CD4-positive, alpha-beta memory T cell (primary cell): ENCODE measurements around the gene CLIC3. TPM values are rescaled to one million over a fixed set of nuclear protein-coding genes. Genes with fewer than 3 reads are reported as not detected.

Source experiments
- CTCF ChIA-PET: fragments of 350-600 bp; sonication (Branson Sonifier 250); formaldehyde crosslinking; loops from one replicate; lab custom pipeline; 2021; ENCODE audit warnings: inconsistent platforms; ENCODE audit not compliant: partially characterized antibody; lab: Charles Lee
- POLR2A ChIA-PET: fragments of 350-600 bp; sonication (Branson Sonifier 250); formaldehyde crosslinking; loops from one replicate; lab custom pipeline; 2021; ENCODE audit not compliant: partially characterized antibody; lab: Charles Lee
- DNase-seq, 5 donors: peaks; one replicate each; pipeline versions ENCODE4 v3.0.0 to v3.0.0-alpha.2; 2020 to 2022; ENCODE audit warnings: mixed read lengths in 1 of 5
- H3K27ac ChIP-seq: one replicate; pipeline ENCODE4 v1.7.0; 2013; ENCODE audit warnings: low read depth, low read length
- H3K27me3 ChIP-seq: 2 replicates; pipeline ENCODE4 v1.7.0; 2013; ENCODE audit warnings: mild to moderate bottlenecking, low read length, moderate library complexity; ENCODE audit not compliant: insufficient read depth
- H3K36me3 ChIP-seq: 2 replicates; pipeline ENCODE4 v1.7.0; 2013; ENCODE audit warnings: mild to moderate bottlenecking, low read length, moderate library complexity; ENCODE audit not compliant: insufficient read depth
- H3K4me1 ChIP-seq: 2 replicates; pipeline ENCODE4 v1.7.0; 2013; ENCODE audit warnings: mild to moderate bottlenecking, low read length, moderate library complexity; ENCODE audit not compliant: insufficient read depth
- H3K4me3 ChIP-seq, 2 donors: one replicate each; pipeline ENCODE4 v1.7.0; 2013; ENCODE audit warnings: low read length in 2 of 2, mild to moderate bottlenecking in 1 of 2
- H3K9me3 ChIP-seq, 2 donors: one replicate each; pipeline ENCODE4 v1.7.0; 2013; ENCODE audit warnings: low read length in 2 of 2, control low read depth in 1 of 2; ENCODE audit not compliant: control insufficient read depth in 1 of 2
- H3K27ac Mint-ChIP-seq, 7 donors: one replicate each; pipeline ENCODE4 v1.8.0; 2020 to 2021; ENCODE audit warnings: mixed read lengths in 7 of 7, mild to moderate bottlenecking in 6 of 7, inconsistent platforms in 3 of 7, moderate library complexity in 3 of 7
- H3K27me3 Mint-ChIP-seq, 2 donors: one replicate each; pipeline ENCODE4 v1.8.0; 2020 to 2021; ENCODE audit warnings: mixed read lengths in 2 of 2
- H3K36me3 Mint-ChIP-seq, 2 donors: one replicate each; pipeline ENCODE4 v1.8.0; 2020 to 2021; ENCODE audit warnings: mixed read lengths in 2 of 2, inconsistent platforms in 1 of 2, mild to moderate bottlenecking in 1 of 2
- H3K4me1 Mint-ChIP-seq, 4 donors: one replicate each; pipeline ENCODE4 v1.8.0; 2020 to 2021; ENCODE audit warnings: mixed read lengths in 4 of 4, mild to moderate bottlenecking in 1 of 4
- H3K4me3 Mint-ChIP-seq, 8 donors: one replicate each; pipeline ENCODE4 v1.8.0; 2020 to 2021; ENCODE audit warnings: mixed read lengths in 8 of 8, mild to moderate bottlenecking in 7 of 8, moderate library complexity in 6 of 8, inconsistent platforms in 3 of 8
- H3K9me3 Mint-ChIP-seq, 8 donors: one replicate each; pipeline ENCODE4 v1.8.0; 2020 to 2021; ENCODE audit warnings: mixed read lengths in 8 of 8, mild to moderate bottlenecking in 5 of 8, inconsistent platforms in 3 of 8, moderate library complexity in 1 of 8
- intact Hi-C: fragments of 100-400 bp; cut with micrococcal nuclease; formaldehyde crosslinking; loops from one replicate; pipeline ENCODE4 v1.15.1; 2023
- polyA plus RNA-seq, 2 donors: library from polyadenylated mRNA; unstranded; fragments of 300-500 nt; fragmentation: Illumina TruSeq; gene quantifications; one replicate each; pipeline ENCODE4 v1.2.3, GENCODE V29; 2021
- total RNA-seq, 2 experiments: library from RNA; stranded (reverse); gene quantifications; one replicate each; pipeline ENCODE4 v1.2.3, GENCODE V29; 2021

Gene CLIC3
- total and polyA plus RNA-seq, 4 experiments from 2014 or later = 3.1 to 7.8 (median 4.4) TPM

DNA sequence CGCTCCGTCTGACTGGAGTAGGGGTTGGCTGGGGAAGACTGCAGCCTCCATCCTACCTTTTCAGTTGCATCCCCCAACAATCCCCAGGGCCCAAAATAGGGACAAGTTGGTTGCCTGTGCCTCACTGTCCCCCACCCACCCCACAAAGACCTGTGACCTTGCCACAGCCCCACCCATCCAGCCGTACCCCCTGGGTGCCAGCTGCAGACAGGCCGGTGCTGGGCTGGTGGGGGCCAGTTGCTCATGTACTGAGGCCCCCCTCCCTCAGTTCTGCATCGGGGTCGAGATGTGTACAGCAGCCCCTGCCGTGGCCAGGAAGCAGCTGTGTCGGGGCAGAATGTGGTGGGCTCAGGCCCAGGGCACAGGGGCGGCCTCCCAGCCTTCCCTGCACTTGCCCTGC, 13.2 kb downstream of the CLIC3 start:
- H3K9me3 ChIP-seq = no peaks in the 10 kb centered on the region
- peak overlapping the region in 1 of 8 donors; percentile 20 for H3K4me3 Mint-ChIP-seq
- H3K27ac Mint-ChIP-seq = no peak overlapping the region
- H3K27me3 ChIP-seq = peaks cover 5% of the 10 kb centered on the region
- H3K4me1 Mint-ChIP-seq = peaks cover 3 to 8% (median 5%) of the 10 kb centered on the region in 4 donors
- peaks cover 6 to 13% of the 10 kb centered on the region in 2 donors for H3K27me3 Mint-ChIP-seq
- H3K4me1 ChIP-seq = no peaks in the 10 kb centered on the region
- H3K4me3 ChIP-seq = no peak overlapping the region
- H3K36me3 Mint-ChIP-seq = no peaks in the 10 kb centered on the region
- intact Hi-C loops = no loop called here
- DNase-seq = no peak
- CTCF ChIA-PET = no interaction called here
- no peaks in the 10 kb centered on the region for H3K9me3 Mint-ChIP-seq
- no peak overlapping the region for H3K27ac ChIP-seq
- no peaks in the 10 kb centered on the region for H3K36me3 ChIP-seq
- POLR2A ChIA-PET = interaction anchor here (6.3 kb wide), 1 partner anchor 11 kb away, joined by 57 read pairs; the partner anchor contains the start of genes CLIC3 and PAXX

DNA sequence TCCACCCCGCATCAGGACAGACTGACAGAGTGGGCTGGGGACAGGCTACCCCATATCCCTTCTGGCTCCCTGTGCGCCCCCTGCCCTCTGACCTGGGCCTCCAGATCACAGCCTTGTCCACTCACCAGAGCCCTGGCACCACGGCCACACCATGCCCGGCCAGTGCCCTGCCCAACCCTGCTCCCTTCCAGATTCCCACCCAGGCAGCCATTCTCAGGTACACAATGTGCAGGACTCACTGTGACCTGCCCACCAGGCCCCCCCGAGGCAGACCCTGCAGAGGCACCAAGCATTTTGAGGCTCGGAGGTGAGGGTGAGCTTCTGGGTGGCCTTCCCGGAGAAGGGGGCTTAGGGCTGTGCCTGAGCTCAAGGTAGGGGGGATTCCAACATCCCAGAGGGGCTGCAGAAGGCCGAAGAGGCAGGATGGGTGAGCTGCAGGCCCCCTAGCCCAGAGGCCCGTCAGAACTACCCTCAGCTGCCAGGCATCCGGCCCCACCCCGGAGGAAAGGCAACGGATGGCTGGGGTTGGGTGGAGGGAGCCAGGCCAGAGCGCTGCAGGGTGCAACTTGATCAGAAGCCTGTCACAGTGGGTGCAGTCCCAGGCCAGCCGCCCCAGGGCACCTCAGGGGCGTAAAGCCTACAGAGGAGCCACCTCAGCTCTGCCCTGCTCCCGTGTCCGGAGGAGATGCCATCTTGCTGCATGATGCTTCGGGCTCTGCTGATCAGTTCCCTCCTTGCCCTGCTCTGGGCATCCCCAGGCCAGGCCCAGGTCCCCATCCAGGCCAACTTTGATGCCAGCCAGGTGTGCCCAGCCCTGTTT, 13.9 kb downstream of the CLIC3 start, which contains the start of gene LCNL1:
Gene LCNL1, plus strand, starts transcription at position 762 of the 820 bp plus-strand sequence. CDS start 594 bp downstream, outside the sequence.
- Mint-ChIP-seq H3K4me1 (peaks cover 3 to 8% (median 5%) of the 10 kb centered on the region in 4 donors), H3K9me3 (no peaks in the 10 kb centered on the region), H3K27ac (peak within 1 kb of the TSS in 1 of 7 donors; percentile 14), H3K27me3 (peaks cover 6 to 9% of the 10 kb centered on the region in 2 donors), H3K4me3 (peak within 1 kb of the TSS in 2 of 8 donors; percentile 32 to 47), H3K36me3 (no peaks in the 10 kb centered on the region)
- intact Hi-C loops = no loop called here
- Histone ChIP-seq H3K27me3 (peaks cover 5% of the 10 kb centered on the region), H3K9me3 (no peaks in the 10 kb centered on the region), H3K36me3 (no peaks in the 10 kb centered on the region), H3K4me3 (no peak within 1 kb of the TSS), H3K4me1 (peaks cover 4% of the 10 kb centered on the region), H3K27ac (no peak within 1 kb of the TSS)
- POLR2A ChIA-PET = interaction anchor here (1.0 to 6.3 kb wide), 3 partner anchors 12 to 38 kb away, joined by 4 to 57 read pairs (median 4); partner anchors contain the start of genes CLIC3, FBXW5 and PAXX
- DNase-seq = no peak
- CTCF ChIA-PET = interaction anchor here (0.9 to 1.0 kb wide), 2 partner anchors 9 to 46 kb away, joined by 3 read pairs; partner anchors contain the start of gene ABCA2

DNA sequence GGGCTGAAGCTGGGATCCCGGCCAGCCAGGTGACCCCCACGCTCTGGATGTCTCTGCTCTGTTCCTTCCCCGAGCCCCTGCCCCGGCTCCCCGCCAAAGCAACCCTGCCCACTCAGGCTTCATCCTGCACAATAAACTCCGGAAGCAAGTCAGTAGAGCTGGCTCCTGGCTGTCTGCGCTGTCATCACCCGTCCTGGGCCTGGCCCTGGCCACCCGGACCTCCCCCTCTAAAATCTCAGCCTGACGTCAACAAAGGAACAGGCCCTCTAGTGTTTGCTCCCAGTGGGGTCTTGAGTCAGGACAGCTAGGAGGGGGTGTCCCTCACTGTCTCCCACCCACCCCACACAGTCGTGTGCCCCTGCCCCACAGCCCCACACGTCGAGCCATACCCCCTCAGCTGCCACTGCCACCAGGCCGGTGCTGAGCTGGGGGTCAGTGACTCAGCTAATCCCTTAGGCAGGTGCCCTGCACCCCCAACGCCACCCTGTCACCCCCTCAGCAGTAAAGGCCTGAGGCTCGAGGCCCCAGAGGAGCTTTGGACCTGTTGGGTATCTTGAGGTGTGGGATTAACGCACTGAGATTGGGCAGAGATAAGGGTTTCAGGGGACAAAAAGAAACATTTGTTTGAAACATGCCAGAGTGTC, 14.7 kb downstream of the CLIC3 start:
- CTCF ChIA-PET = interaction anchor here (0.9 to 1.0 kb wide), 2 partner anchors 10 to 47 kb away, joined by 3 read pairs; partner anchors contain the start of gene ABCA2
- Histone ChIP-seq H3K4me3 (no peak overlapping the region), H3K27ac (no peak overlapping the region), H3K9me3 (no peaks in the 10 kb centered on the region), H3K4me1 (peaks cover 11% of the 10 kb centered on the region), H3K36me3 (no peaks in the 10 kb centered on the region), H3K27me3 (peaks cover 5% of the 10 kb centered on the region)
- Mint-ChIP-seq H3K4me3 (no peak overlapping the region), H3K27me3 (peaks cover 6 to 9% of the 10 kb centered on the region in 2 donors), H3K9me3 (no peaks in the 10 kb centered on the region), H3K27ac (no peak overlapping the region), H3K36me3 (no peaks in the 10 kb centered on the region), H3K4me1 (peaks cover 3 to 11% (median 7%) of the 10 kb centered on the region in 4 donors)
- DNase-seq = no peak
- POLR2A ChIA-PET = interaction anchor here (1.0 to 6.3 kb wide), 3 partner anchors 12 to 38 kb away, joined by 4 to 57 read pairs (median 4); partner anchors contain the start of genes CLIC3, FBXW5 and PAXX
- intact Hi-C loops = no loop called here

DNA sequence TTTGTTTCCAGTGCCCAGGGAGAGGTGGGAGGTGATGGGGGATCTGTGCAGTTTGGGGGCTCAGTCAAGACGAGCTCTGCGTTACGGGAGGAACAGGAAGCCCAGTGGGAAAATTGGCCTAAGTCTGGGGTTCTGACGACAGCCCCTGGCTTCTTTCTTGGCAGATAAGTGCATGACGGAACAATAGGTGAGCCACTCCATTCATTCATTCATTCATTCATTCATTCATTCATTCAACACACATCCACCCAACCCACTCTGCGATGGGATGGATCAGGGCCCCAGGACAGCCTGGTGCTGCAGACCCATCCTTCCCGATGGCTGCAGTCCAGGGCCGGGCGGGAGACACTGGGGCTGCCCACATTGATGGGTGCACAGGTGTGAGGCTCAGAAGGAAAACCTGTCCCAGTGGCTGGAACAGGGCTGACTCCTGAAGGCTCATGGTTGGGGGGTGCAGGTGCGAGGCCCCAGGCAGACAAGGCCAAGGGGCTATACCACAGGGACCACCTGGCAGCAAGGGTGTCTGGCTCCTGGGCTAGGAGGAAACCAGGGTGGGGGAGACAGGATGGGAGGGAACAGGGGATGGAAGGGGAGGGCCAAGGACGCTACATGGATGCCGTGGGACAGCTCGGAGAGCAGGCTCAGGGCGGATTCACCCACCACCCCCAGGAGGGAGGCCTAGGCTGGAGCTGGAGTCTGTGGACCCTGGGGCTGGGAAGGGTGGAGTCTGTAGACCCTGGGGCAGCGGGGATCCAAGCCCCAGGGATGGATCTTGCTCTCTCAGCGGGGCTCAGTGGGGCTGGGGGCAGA, 15.5 kb downstream of the CLIC3 start:
- peaks cover 5% of the 10 kb centered on the region for H3K27me3 ChIP-seq
- Mint-ChIP-seq H3K27ac (peak overlapping the region in 1 of 7 donors; percentile 17), H3K9me3 (no peaks in the 10 kb centered on the region), H3K27me3 (peaks cover 5 to 6% of the 10 kb centered on the region in 2 donors), H3K36me3 (no peaks in the 10 kb centered on the region), H3K4me1 (peaks cover 6 to 19% (median 12%) of the 10 kb centered on the region in 4 donors), H3K4me3 (peak overlapping the region in 1 of 8 donors; percentile 15)
- no peaks in the 10 kb centered on the region for H3K9me3 ChIP-seq
- CTCF ChIA-PET = interaction anchor here (0.9 kb wide), 1 partner anchor 10 kb away, joined by 3 read pairs; no protein-coding TSS in a partner anchor
- H3K4me3 ChIP-seq = no peak overlapping the region
- POLR2A ChIA-PET = interaction anchor here (6.3 kb wide), 1 partner anchor 13 kb away, joined by 57 read pairs; the partner anchor contains the start of genes CLIC3 and PAXX
- intact Hi-C loops = no loop called here
- no peak overlapping the region for H3K27ac ChIP-seq
- DNase-seq = no peak
- H3K4me1 ChIP-seq = peaks cover 17% of the 10 kb centered on the region
- no peaks in the 10 kb centered on the region for H3K36me3 ChIP-seq

DNA sequence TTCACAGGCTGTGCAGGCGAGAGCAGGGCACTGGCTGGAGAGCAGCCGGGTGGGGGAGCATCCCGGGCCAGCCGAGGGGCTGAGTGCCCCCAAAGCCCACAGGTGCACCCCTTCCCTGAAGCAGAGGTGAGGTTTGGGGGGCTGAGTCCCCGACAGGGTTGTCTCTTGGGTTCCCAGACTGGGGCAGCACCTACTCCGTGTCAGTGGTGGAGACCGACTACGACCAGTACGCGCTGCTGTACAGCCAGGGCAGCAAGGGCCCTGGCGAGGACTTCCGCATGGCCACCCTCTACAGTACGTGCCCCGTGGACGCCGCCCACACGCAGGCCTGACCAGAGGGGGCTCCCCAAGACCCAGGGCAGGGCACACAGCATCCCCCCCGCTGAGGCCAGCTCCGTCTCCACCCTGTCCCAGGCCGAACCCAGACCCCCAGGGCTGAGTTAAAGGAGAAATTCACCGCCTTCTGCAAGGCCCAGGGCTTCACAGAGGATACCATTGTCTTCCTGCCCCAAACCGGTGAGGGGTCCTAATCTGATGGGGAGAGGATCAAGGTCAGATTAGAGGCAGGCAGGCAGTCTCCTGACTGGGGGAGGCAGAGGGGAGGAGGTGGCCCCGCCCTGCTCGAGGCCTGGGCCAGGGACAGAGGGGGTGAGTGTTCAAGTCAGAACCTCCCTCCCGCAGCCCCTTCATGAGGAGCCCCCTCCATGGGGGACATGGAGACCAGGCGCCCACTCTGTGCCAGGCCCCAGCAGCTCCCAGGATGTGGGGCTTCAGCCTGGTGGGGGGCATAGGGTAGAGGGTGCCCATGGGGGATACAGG, 16.4 kb downstream of the CLIC3 start:
- Histone ChIP-seq H3K36me3 (no peaks in the 10 kb centered on the region), H3K27me3 (peaks cover 5% of the 10 kb centered on the region), H3K4me1 (peaks cover 26% of the 10 kb centered on the region), H3K4me3 (no peak overlapping the region), H3K9me3 (no peaks in the 10 kb centered on the region), H3K27ac (no peak overlapping the region)
- H3K9me3 Mint-ChIP-seq = no peaks in the 10 kb centered on the region
- H3K27me3 Mint-ChIP-seq = peaks cover 5 to 6% of the 10 kb centered on the region in 2 donors
- peak overlapping the region in 1 of 8 donors; percentile 48 for H3K4me3 Mint-ChIP-seq
- intact Hi-C loops = loop anchor here (2.0 to 10.0 kb wide), 2 partner anchors 13 to 45 kb away; partner anchors contain the start of genes ABCA2 and PAXX
- peaks cover 11 to 28% (median 20%) of the 10 kb centered on the region in 4 donors for H3K4me1 Mint-ChIP-seq
- H3K36me3 Mint-ChIP-seq = no peaks in the 10 kb centered on the region
- DNase-seq = no peak
- CTCF ChIA-PET = no interaction called here
- POLR2A ChIA-PET = interaction anchor here (6.3 kb wide), 1 partner anchor 14 kb away, joined by 57 read pairs; the partner anchor contains the start of genes CLIC3 and PAXX
- H3K27ac Mint-ChIP-seq = peak overlapping the region in 2 of 7 donors; percentile 17 to 42
